NCI-H774 (cell line): Measurements from ENCODE around the gene ERCC5.

ENCODE experiments used
- DNase-seq: peaks from one replicate; lab custom pipeline; 2025; lab: John Stamatoyannopoulos, UW

The ERCC5 gene

DNA sequence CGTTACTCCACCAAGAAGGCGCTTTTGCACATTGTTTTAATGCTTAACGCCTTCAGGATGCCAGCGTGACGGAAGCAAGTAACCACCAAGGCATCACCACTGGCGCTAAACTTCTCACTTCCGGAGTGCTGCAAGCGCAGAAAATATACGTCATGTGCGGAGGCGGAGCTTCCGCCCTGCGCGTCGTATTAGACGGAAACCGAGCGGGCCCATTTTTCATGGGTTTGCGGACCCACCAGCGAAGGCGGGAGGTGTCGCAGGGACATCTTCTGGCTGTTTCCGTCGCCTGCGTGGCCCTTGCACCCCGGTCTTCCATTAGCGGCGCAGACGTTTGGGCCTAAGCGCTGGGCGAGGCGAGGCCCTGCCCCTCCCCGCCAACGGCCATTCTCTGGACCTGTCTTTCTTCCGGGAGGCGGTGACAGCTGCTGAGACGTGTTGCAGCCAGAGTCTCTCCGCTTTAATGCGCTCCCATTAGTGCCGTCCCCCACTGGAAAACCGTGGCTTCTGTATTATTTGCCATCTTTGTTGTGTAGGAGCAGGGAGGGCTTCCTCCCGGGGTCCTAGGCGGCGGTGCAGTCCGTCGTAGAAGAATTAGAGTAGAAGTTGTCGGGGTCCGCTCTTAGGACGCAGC, at the start of gene ERCC5:
Gene ERCC5, plus strand, starts transcription at position 403 of the 631 bp plus-strand sequence. CDS start 235 bp downstream, outside the sequence.
- DNase-seq, result peak; percentile 93

DNA sequence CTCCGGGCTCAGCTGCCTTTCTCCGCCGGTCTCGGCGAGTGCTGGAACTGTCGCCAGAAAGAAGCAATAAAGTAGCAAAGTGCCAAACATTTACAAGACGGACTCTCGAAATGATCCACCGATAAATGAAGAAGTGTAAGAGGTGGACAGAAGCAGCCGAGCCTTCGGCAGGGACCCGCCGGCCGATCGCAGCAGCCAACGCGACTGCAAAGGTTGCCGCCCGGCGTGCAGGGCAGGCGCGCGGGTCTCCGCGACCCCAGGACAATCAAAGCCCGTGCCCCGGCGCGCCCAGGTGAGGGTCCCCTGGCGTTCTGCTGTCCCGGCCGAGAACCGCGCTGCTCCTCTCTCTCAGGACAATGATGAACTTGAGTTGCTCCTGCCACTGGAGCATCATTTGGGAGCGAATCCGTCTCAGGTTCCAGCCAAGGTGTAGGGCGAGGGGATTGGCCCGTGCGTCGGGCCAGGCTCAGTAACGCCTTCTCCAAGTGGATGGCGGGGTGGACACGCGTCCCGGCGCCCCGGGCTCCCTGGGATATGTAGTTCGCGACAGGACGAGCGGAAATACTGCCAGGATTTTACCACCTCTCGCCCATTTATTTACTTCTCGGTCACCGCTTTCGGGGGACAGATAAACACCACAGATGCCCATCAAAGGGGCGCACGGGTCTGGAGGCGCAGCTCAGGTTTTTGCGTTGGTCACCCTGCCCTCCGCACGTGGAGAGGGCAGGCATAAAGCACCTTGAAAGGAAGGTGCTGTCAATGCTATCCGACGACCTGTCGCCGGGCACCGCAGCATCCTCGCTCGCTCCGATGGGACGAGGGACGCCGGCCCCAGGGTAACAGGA, 47.0 kb upstream of the ERCC5 start, which contains the start of the genes BIVM and POGLUT2:
Gene BIVM, plus strand, starts transcription at position 539 of the 845 bp plus-strand sequence. CDS start 8,149 bp downstream, outside the sequence.
Gene POGLUT2, minus strand, starts transcription at position 396 of the 845 bp plus-strand sequence. Its CDS starts 306 bp downstream, at position 90.
- peak; percentile 79 for DNase-seq

DNA sequence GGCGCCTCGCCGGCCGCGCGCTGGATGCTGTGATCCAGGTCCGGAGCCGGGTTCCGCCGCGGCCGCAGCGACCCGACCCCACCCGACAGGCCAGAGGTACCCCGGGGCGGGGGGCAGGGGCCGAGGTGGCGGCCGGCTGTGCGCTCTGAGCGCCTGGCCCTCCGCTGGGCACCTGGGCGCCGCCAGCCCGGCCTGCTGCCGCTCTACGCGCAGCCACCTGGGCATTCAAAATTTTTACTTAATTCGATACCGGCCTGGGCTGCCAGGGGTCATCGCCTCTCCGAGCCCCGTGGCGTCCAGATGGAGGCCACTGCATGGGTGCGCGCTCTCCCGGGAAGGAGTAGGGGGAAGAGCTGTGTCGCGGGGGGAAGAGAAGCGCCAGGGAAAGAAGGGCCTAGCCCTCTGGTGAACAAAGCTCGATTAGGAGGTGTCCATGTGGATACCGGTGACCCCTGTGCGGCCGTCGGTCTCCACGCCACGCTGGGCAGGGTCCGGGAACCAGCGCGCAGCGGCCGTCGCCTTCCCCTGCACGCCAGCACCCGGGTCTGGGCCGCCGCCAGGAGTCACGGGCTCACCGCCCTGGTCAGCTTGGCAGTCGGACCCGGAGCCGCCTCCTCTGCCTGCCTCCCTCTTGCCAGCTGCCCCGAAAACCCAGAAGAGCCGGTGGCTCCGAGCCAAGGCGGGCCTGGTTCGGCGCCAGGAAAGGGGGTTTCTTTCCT, 46.2 kb upstream of the ERCC5 start:
- DNase-seq, result peak; percentile 33

DNA sequence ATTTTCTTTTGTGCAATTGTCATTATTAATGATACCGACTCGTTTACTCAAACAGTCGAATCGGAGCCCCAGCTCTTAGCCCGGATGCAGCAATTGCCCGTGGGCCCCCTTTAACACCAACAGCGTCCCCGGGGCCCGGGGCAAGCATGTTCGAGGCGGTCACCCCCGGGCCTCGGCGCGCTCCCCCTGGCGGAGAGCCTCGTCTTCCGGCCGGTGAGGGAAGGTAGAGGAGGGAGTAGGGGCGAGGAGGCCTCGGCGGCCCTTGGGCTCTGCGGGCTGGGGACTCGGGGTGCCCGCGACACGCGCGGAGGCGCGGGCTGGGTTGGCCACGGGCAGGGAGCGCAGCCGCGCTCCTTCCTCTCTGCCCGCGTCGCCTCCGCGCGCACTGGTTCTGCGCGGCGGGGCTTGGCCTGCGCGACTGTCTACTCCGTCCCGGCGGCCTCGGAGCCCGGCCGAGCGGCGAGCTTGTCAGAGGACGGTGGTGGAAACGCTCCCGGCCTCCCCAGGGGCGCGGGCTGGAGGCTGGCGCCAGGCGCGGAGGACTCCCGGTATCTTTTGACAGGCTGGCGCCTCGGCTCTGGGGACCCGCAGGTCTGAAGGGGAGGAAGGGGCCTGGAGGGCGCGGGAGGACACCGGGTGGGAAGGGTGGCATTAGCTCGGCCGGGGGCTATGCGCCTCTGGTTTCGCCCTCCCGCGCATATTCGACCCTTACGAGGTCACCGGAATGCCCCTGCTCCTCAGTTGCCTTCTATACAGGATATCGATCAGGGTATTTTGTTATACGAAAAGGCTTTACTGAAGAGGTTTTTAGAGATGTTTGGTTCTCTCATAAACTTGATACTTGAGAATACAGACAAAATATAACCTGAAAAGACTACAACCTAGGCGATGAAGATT, 45.4 kb upstream of the ERCC5 start:
- DNase-seq, result peak; percentile 45

DNA sequence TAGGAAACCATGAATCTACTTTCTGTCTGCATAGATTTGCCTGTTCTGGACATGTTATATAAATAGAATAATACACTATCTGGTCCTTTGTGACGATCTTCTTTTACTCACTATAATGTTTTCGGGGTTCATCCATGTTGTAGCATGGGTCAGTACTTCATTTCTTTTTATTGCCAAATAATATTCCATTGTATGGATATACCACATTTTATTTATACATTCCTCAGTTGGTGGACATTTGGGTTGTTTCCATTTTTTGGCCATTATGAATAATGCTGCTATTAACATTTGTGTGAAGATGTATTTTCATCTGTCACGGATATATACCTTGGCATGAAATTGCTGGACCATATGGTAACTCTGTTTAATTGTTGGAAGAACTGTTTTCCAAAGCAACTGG, 40.2 kb upstream of the ERCC5 start:
- no peak for DNase-seq

DNA sequence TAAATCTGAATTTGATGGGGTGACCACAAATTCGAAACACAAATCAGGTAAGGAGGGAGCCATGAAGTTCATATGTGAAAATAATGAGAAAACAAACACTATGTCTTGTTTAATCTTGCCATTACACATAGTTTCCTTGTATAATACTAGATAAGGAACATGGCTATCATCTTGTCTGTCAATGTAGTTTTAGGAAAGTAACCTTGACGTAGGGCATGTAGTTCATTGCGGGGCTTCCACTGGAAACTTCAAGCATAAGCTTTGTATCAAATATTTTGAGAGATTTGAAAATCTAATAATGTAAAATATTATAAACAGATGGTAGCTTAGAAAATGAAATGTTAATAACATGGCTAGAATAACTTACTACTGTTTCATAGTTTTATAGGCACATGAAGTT, 38.1 kb upstream of the ERCC5 start:
- DNase-seq, result no peak

DNA sequence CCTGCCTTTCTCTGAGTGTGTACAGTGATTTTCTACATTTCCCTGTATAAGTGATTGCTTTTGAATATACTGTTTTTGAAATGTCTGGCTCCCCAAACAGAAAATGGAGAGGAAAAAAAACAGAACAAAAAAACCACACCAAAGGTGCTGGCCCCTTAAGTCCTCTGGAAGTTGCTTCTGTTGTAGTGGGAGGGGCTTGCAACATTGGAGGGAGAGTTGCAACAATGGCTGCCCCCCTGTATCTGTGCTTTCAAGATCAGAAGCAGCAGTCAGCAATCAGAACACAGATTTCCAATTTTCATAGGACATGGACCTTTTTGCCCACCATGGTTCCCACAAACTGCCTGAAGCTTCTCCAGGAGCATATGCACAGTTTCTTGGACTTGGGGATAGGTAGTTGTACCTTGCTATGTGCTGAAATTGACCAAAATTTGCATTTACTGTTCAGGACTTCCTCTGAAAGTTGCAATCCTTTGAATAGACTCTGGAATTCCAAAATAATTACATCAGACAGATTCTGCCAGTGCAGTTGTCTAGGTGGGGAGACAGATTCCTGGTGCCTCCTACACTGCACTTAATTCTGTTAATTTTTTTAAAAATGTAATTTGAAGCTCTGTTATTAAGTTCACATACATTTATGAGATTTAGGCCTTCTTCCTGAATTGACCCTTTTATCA, 33.1 kb upstream of the ERCC5 start:
- no peak for DNase-seq

DNA sequence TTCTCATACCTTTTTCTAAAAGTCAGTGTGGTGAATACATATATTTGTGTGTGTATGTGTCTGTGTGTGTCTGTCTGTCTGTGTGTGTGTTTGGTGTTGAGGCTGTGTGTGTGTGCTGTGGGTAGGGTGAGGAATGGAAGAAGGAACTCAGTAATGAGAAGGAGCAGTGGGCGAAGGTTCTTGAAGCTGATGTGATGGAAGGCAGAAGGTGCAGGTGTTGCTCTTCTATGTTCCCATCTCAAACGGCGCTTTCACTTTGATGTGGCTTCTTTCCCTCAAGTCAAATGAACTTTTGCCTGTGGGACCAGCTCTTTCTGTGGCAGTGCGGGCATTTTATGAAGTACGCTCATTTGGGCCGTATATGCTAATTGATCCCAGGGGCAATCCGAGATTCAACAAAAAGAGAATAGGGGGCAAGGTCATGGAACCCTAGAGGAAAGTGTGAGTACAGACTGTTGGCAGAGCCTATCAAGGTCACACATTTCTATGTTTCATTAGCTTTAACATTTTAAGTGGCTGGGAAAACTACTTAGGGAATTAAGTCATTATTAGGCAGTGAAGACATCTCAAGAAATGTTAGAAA, 31.7 kb upstream of the ERCC5 start:
- DNase-seq, result no peak

DNA sequence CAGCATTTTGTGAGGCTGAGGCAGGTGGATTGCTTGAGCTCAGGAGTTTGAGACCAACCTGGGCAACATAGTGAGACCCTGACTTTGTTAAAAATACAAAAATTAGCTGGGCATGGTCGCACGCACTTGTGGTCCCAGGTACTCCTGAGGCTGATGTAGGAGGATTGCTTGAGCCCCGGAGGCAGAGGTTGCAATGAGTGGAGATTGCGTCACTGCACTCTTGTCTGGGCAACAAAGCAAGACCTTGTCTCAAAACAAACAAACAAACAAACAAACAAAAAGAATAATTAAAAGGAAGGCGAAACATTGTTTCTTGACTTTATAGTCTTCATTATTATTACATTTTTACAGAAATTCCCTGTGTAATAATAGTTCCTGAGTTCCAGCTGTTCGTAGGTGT, 31.0 kb upstream of the ERCC5 start:
- no peak for DNase-seq

DNA sequence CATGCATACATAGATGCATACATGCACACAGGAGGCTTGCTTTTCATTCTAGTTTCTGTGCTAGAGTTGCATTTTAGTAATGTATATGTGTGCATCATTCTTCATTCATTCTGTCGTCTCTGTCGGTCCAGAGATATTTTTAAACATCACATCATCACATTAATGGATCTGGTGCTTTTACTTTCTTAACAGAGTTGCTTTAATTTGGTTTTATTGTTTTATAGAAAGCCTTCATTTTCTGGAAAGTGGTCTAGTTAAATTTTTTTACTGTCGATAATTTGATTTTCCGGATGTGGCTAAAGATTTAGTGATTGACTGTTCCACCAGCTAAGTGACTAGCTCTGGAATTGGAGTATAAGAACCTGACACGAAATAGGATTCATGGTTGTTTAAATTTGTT, 30.0 kb upstream of the ERCC5 start:
- DNase-seq, result no peak

DNA sequence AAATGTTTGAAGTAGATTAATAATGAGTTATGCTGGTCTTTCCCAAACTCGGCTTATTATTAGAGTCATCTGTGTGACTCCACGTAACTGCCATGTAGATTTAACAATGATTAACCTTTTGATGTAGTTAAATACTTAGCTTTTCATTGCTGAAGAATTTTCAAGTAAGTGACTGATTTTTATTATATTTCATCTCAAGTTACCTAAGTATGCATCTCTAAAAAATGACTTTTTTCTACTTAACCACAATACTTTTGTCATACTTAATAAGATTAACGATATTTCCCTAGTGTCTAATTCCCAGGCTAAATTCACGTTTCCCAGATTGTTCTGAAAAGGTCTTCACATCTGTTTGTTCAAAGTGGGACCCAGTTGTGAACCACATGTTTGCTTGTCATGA, 29.1 kb upstream of the ERCC5 start:
- no peak for DNase-seq

DNA sequence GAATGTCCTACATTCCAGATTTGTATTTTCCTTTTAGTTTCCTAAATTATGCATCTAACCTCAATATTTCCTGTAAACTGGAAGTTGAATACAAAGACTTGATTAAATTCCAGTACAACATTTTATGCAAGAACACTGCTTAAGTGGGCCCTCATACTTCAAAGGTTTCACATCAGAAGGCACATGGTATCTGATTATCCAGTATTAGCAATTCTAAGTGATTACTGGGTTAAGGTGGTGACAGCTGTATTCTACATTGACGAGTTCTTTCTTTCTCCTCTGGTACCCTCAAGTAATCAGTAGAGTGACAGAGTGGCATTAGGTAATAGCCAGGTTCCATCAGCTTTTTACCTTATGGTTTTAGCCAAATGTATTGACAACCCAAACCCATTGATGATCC, 28.6 kb upstream of the ERCC5 start:
- no peak for DNase-seq

DNA sequence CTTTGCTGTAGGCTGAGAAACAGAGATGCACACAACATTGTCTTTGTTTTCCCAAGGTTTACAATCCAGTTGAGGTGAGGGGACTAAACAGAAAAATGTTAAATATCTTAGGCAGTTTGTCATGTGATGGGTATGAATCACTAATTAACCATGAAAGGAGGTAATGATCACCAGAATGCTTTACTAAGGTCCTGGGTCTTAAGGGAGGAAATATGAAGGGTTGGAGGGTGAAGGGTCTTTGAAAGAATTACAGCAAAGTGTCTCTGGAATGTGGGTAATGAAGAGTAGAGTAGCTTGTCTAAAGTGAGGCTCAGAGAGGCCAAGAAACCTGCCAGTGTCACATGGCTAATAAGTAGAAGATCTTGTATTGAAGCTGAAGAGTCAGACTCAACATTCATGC, 27.9 kb upstream of the ERCC5 start:
- no peak for DNase-seq

DNA sequence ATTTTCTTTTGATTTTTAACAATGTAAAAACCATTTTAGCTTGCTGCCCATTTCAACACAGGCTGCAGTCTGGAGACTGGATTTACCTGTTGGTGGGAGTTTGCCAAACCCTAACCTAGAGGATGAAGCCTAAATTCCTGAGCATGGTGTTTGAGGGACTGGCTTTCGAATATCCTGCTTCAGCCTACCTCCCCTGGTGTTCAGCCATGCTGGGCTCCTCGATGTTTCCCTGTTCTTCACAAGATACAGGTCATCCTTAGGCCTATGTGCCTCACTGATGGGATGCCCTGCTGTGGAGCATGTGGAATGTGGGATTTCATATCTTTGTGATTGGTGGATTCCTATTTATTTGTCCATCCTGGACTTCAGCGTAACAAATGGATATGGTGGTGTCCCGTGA, 20.4 kb upstream of the ERCC5 start:
- no peak for DNase-seq

DNA sequence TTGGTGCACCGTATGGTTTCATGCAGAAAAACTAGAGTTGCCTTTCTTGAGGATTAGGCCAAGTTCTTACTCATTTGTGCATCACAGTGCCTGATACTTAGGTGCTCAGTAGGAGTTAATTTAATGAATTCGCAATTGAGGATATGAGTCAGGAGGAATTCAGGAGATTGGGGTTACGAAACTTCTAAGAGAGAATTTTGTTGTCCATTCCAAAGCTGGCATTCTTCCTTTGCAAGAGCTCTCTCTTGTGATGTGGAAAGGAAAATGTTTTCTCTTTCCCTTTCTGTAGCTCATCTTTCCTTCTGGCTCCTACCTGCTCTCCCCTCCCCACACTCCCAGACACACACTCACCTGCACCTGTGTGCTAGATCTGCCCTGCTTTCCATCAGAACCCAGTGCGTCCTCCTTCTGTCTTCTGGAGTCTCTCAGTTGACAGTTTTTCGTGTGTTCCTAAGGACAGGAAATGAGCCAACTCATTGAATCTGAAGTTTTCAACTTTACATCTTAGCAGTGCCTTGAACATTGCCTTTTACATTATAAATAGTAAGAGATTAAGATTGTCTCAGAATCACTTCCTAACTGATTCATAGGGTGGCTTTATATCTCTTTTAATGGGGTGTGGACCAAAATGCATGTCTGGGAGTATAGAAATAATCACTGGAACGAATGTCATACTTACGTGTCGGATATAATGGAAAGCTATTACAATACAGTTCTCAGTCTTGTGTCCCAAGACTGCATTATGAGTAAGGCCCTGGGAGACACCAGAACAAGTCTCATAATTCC, 19.7 kb upstream of the ERCC5 start:
- no peak for DNase-seq

DNA sequence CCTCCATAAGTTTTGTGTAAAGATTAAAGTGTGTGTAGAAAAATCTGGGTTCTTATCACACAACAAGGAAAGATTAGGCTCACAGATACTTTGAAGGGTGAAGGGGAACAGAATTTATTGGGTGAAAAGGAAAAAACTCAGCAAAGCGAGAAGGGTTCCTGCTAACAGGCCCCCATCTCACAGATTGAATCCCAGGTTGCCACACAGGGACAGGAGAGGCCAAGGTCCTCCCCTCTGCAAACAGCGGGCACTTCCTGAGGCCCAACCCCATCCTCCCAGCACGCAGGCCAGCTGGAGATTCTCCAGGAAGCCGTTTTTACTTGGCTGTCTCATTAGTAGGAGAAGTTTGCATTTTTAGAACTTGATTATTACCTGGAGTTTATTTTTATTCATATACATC, 15.2 kb upstream of the ERCC5 start:
- no peak for DNase-seq

DNA sequence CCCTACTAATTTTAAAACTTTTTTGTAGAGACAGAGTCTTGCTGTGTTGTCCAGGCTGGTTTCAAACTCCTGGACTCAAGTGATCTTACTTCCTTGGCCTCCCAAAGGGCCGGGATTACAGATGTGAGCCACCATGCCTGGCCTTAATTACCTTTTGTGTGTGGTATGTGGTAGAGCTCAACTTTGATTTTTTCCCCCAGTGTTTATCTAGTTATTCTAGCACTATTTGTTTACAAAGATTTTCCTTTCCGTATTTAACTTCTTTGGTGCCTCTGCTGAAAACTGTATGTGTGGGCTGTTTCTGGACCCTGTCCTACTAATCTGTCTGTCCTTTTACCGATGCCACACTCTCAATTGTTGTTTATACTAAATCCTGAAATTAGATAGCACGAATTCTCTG, 9.4 kb upstream of the ERCC5 start:
- no peak for DNase-seq

DNA sequence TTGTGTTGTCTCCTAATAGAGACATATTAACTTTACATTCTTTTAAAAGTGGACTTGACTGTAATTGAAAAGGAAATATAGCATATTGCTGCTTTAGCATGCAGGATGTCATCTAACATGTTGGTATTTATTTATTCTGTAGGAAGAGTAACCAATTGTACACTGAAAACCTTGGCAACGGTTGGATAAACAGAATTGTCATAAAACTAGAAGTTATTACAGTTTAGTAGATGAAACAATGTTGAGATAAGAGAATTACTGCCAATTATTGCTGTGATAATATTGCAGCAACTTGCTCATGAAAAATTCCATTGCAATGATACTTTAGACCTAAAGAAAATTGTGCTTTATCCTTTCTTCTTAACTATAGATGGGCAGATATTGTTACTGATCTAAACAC, 7.6 kb upstream of the ERCC5 start:
- no peak for DNase-seq

DNA sequence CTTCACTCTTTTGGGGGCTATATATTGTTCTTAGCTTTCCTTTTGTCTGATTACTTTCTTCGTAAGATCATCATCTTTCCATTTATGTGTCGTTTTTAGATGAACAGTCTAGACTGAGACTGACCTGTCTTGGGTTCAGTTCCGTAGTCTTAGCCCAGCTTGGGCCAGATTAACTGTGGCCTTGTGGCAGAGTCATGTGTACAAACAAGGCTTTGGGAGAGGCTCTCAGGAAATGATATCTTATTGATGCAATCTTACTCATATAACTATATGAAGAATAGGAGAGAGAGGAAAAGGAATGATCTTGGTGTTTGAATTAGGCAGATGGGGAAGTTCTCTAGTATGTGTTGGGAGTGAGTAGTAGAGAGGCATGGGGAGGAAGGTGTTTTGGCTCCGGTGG, 6.8 kb upstream of the ERCC5 start:
- DNase-seq, result no peak

DNA sequence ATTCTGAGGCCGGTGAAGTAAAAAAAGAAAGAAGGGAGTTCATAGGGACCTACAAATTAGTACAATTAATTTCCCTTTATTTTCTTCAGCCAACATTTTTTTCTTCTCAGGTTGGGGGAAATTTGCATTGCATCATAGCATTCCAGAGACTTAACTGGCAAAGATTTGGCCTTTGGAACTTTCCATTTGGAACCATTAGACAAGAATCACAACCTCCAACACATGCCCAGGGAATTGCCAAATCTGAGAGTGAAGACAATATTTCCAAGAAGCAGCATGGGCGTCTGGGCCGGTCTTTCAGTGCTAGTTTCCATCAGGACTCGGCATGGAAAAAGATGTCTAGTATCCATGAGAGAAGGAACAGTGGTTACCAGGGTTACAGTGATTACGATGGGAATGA, 6.4 kb upstream of the ERCC5 start:
- no peak for DNase-seq
